Stimulated activated naive CD8-positive, alpha-beta T cell treated with anti-CD3 and anti-CD28 coated beads, Interleukin-15, Interleukin-2, amounts not matched to agents 100 ng/mL and 50 ng/mL, for 24 hours (primary cell): Measurements from ENCODE around the gene ZNF385D.
"Not testable (repeated sequence)": the region's sequence is repeated elsewhere in the genome, so short reads cannot be mapped to it uniquely, and the experiment has no call there.

ENCODE experiments used
- H3K27ac Mint-ChIP-seq: one replicate; pipeline ENCODE4 v1.8.0; 2021; ENCODE audit warnings: mild to moderate bottlenecking, mixed read lengths
- H3K27me3 Mint-ChIP-seq: one replicate; pipeline ENCODE4 v1.8.0; 2021; ENCODE audit warnings: mixed read lengths
- H3K36me3 Mint-ChIP-seq: one replicate; pipeline ENCODE4 v1.8.0; 2021; ENCODE audit warnings: low read depth, mixed read lengths
- H3K4me1 Mint-ChIP-seq: one replicate; pipeline ENCODE4 v1.8.0; 2021; ENCODE audit warnings: low read depth, mixed read lengths
- H3K4me3 Mint-ChIP-seq: one replicate; pipeline ENCODE4 v1.8.0; 2021; ENCODE audit warnings: mild to moderate bottlenecking, mixed read lengths
- H3K9me3 Mint-ChIP-seq: one replicate; pipeline ENCODE4 v1.8.0; 2021; ENCODE audit warnings: mixed read lengths

The ZNF385D gene

GRCh38 chr3:21409401-21409800 is 341.6 kb downstream of the ZNF385D start:
- Mint-ChIP-seq H3K4me1 (no peaks in the 10 kb centered on the region), H3K27me3 (no peaks in the 10 kb centered on the region), H3K27ac (no peak overlapping the region), H3K4me3 (no peak overlapping the region), H3K36me3 (no peaks in the 10 kb centered on the region), H3K9me3 (peaks cover 5% of the 10 kb centered on the region)

DNA sequence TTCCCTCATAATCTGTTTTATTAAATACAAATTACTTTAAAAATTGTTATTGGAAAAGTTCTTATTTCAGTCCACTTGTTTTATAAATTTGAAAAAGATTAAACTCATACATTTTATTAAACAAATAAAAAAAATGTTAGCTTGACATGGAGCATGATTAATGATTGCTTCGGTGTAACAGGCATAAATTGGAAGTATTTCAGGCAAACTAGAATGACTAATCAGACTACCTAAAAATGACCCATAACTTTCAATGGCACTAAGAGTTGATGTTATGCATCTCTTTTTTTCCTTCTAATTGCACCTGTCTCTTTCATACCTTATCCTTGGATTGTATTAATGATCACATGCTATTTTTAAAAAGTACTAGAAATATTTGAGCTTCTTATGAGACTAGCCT is 343.3 kb downstream of the ZNF385D start:
- no peaks in the 10 kb centered on the region for H3K36me3 Mint-ChIP-seq
- no peaks in the 10 kb centered on the region for H3K27me3 Mint-ChIP-seq
- no peak overlapping the region for H3K27ac Mint-ChIP-seq
- peaks cover 5% of the 10 kb centered on the region for H3K9me3 Mint-ChIP-seq
- no peak overlapping the region for H3K4me3 Mint-ChIP-seq
- H3K4me1 Mint-ChIP-seq, result no peaks in the 10 kb centered on the region

DNA sequence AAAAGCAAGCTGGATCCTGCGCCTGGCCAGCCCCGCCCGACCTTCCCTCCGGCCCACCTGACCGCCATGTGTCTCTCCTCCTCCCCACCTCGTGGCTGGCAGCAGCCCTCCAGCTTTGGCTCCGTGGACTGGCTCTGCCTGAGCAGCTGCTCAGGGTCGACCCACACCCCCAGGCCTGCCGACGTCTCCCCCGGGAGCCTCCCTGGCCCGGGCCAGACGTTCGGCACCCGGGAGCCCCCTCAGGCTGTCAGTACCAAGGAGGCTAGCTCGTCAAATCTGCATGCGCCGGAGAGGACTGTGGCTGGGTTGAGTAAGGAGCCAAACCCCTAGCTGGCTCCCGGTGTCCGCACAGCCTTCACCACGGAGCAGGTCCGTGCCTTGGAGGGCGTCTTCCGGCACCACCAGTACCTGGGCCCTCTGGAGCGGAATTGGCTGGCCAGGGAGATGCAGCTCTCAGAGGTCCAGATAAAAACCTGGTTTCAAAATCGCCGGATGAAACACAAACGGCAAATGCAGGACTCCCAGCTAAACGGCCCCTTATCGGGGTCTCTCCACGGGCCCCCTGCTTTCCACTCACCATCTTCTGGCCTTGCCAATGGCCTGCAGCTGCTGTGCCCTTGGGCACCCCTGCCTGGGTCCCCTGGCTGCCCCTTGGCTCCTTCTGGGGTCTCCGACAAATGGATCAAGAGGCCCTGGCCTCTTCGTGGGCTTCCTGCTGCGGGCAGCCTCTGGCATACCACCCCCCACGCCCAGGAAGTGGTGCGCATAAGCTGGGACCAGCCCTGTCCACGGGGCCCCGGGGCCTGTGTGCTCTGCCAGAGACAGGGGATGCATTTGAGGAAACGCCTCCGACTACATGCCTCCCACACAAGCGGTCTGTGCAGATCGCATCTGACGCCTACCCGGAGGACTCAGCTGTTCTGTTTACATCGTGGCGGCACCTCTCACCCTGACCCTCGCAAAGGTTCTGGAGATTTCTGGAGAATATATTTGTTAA is 345.0 kb downstream of the ZNF385D start:
- Mint-ChIP-seq H3K27me3 (no peaks in the 10 kb centered on the region), H3K9me3 (peaks cover 8% of the 10 kb centered on the region)

GRCh38 chr3:21398461-21398860 is 352.5 kb downstream of the ZNF385D start:
- no peak overlapping the region for H3K4me3 Mint-ChIP-seq
- no peak overlapping the region for H3K27ac Mint-ChIP-seq
- no peaks in the 10 kb centered on the region for H3K36me3 Mint-ChIP-seq
- no peaks in the 10 kb centered on the region for H3K4me1 Mint-ChIP-seq
- peaks cover 17% of the 10 kb centered on the region for H3K9me3 Mint-ChIP-seq
- H3K27me3 Mint-ChIP-seq, result no peaks in the 10 kb centered on the region

More for the DNA sequence above, 345.0 kb downstream of the ZNF385D start:
- H3K27ac Mint-ChIP-seq, result no peak overlapping the region
- no peaks in the 10 kb centered on the region for H3K36me3 Mint-ChIP-seq
- no peaks in the 10 kb centered on the region for H3K4me1 Mint-ChIP-seq
- no peak overlapping the region for H3K4me3 Mint-ChIP-seq

DNA sequence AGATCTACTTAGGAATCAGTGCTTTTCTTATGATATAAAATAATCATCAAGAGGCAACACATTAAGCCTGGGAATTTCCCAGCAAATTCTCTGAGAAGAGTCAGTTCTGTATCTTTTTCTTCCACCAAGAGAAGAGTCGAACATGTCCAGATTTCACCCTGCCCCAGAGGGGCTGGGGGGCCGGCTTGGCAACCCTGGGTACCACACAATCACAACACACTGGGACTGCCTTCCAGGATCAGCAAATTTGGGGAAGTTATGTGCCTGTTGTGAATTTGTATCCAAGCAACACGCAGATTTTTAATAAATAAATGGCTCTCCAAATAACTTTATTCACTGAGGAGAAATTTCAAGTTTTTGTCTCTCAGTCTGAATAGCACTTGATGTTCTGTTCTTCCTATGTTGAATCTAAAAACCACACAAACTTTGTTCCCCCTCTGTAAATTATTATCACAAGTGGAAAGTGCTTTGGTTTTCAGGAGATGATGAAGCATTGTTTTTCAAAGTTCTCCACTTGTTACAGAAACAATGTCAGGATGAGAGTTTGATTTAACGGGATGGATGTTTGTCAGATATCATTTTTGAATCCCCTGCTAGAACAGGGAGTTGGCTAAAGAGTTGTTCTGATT is 357.2 kb downstream of the ZNF385D start:
- H3K36me3 Mint-ChIP-seq, result no peaks in the 10 kb centered on the region
- H3K4me3 Mint-ChIP-seq, result no peak overlapping the region
- no peak overlapping the region for H3K27ac Mint-ChIP-seq
- H3K4me1 Mint-ChIP-seq, result no peaks in the 10 kb centered on the region
- H3K9me3 Mint-ChIP-seq, result peaks cover 10% of the 10 kb centered on the region
- H3K27me3 Mint-ChIP-seq, result no peaks in the 10 kb centered on the region

DNA sequence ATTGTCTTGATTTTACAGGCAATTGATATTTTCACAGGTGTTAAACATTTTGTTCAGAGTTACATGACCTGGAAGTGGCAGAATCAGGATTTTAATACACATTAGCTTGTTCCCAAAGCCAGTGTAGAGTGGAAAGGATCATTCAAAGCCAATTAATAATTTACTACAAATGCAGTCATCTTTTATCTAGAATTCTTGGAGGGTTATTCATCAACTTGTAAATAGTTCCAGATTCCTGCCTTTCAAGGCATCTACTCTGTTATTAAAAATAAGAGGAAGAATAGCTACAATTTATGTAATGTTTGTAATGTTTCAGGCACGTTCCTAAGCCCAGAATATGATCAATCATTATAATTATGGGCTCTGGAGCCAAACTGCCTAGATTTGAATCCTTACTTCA is 358.5 kb downstream of the ZNF385D start:
- Mint-ChIP-seq H3K27me3 (no peaks in the 10 kb centered on the region), H3K36me3 (no peaks in the 10 kb centered on the region), H3K27ac (no peak overlapping the region), H3K4me1 (no peaks in the 10 kb centered on the region), H3K4me3 (no peak overlapping the region), H3K9me3 (peaks cover 17% of the 10 kb centered on the region)

DNA sequence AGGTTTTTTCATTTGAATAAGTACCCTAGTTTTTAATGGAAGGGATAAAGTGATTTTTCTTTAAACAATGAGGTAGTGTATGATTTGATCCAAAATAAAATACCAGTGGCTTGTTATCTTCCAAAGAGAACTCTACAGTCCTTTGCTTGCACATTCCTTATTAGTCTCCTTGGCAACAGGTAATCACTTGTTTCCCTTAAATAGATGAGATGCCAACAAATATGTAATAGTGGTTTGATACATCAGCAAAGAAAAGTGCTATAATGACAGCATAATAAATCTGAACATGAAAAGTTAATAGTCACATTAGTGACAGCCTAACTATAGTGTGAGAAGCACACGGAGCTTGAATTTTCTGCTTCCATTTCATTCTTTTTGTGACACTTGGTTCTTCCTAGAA is 360.2 kb downstream of the ZNF385D start:
- H3K4me1 Mint-ChIP-seq, result no peaks in the 10 kb centered on the region
- H3K36me3 Mint-ChIP-seq, result no peaks in the 10 kb centered on the region

DNA sequence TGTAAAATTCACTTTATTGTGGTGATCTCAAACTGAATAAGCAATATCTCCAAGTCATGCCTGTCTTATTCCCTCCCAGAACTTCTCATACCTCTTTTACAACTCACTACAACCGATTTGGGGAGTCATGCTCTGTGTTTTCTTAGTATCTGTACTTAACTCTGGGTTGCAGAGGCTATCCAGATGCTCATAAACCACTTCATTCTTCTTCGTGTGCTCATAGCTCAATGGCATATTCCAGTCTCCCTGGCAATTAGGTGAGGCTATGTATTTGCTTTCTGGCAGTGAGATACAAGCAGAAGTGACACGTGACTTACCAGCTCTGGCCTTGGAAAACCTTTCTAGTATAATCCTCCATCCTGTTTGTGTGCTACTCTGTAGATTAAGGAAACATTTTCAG is 360.9 kb downstream of the ZNF385D start:
- Mint-ChIP-seq H3K9me3 (peaks cover 26% of the 10 kb centered on the region), H3K4me1 (no peaks in the 10 kb centered on the region), H3K27ac (no peak overlapping the region)

More for the DNA sequence above, 360.2 kb downstream of the ZNF385D start:
- H3K27me3 Mint-ChIP-seq, result no peaks in the 10 kb centered on the region
- peaks cover 22% of the 10 kb centered on the region for H3K9me3 Mint-ChIP-seq
- no peak overlapping the region for H3K4me3 Mint-ChIP-seq
- H3K27ac Mint-ChIP-seq, result no peak overlapping the region

DNA sequence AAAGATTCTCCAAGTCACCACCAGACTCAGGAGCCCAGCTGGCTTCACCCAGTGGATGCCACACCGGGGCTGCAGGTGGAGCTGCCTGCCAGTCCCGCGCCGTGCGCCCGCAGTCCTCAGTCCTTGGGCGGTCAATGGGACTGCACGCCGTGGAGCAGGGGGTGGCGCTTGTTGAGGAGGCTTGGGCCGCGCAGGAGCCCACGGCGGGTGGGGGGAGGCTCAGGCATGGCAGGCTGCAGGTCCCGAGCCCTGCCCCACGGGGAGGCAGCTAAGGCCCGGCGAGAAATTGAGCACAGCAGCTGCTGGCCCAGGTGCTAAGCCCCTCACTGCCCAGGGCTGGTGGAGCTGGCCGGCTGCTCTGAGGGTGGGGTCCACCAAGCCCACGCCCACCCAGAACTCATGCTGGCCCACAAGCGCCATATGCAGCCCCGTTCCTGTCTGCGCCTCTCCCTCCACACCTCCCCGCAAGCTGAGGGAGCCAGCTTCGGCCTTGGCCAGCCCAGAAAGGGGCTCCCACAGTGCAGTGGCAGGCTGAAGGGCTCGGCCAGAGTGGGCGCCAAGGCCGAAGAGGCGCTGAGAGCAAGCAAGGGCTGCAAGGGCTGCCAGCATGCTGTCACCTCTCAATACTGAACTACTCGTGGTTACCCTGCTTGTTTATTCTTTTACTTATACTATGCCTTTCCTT is 363.7 kb downstream of the ZNF385D start:
- H3K36me3 Mint-ChIP-seq, H3K4me1 Mint-ChIP-seq: not testable (repeated sequence)

More for the DNA sequence above, 360.9 kb downstream of the ZNF385D start:
- no peak overlapping the region for H3K4me3 Mint-ChIP-seq
- no peaks in the 10 kb centered on the region for H3K27me3 Mint-ChIP-seq
- no peaks in the 10 kb centered on the region for H3K36me3 Mint-ChIP-seq

GRCh38 chr3:21378036-21378435 is 373.0 kb downstream of the ZNF385D start:
- H3K36me3 Mint-ChIP-seq, H3K27ac Mint-ChIP-seq, H3K9me3 Mint-ChIP-seq, H3K4me3 Mint-ChIP-seq, H3K27me3 Mint-ChIP-seq, H3K4me1 Mint-ChIP-seq: not testable (repeated sequence)

More for the DNA sequence above, 363.7 kb downstream of the ZNF385D start:
- peaks cover 20% of the 10 kb centered on the region for H3K9me3 Mint-ChIP-seq
- not testable (repeated sequence) for H3K27me3 Mint-ChIP-seq, H3K27ac Mint-ChIP-seq, H3K4me3 Mint-ChIP-seq

DNA sequence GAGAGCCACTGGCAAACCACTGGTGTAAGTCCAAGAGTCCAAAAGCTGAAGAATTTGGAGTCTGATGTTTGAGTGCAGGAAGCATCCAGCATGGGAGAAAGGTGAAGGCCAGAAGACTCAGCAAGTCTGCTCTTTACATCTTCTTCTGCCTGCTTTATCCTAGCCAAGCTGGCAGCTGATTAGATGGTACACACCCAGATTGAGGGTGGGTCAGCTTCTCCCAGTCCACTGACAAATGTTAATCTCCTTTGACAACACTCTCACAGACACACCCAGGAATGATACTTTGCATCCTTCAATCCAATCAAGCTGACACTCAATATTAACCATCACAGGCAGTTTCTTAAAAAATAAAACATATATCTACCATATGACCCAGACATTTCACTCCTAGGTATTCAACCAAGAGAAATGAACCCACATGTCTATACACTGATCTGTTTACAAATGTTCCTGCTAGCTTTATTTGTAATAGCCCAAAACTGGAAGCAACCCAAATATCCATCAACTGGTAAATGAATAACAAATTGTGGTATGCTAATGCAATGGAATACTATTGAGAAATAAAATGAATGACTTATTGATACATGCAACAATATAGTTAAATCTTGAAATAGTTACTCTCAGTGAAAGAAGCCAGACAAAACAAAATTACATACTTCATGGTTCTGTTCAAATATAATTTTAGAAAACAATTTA is 373.8 kb downstream of the ZNF385D start:
- no peaks in the 10 kb centered on the region for H3K4me1 Mint-ChIP-seq
- no peaks in the 10 kb centered on the region for H3K36me3 Mint-ChIP-seq

DNA sequence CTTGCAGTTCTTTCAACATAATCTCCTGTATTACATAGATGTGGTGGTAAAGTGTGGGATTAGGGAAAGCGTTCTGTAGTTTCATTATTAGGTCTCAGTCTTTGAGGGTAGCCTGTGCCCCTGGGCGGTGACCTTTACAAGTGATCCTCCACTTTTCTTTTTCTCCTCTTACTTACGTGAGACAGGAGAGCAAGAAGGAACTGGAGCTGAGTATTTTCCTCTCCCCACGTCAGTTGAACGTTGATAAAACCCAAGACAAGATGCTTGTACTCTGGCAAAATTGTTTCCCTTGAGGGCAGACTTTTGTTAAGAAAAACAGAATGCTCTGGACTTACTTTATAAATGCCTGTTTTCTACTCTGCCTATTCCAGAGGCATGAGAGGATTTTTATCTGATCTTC is 378.7 kb downstream of the ZNF385D start:
- Mint-ChIP-seq H3K4me3 (no peak overlapping the region), H3K36me3 (no peaks in the 10 kb centered on the region), H3K27ac (no peak overlapping the region), H3K4me1 (no peaks in the 10 kb centered on the region), H3K27me3 (no peaks in the 10 kb centered on the region), H3K9me3 (peaks cover 3% of the 10 kb centered on the region)

More for the DNA sequence above, 373.8 kb downstream of the ZNF385D start:
- no peak overlapping the region for H3K4me3 Mint-ChIP-seq
- no peaks in the 10 kb centered on the region for H3K9me3 Mint-ChIP-seq
- no peak overlapping the region for H3K27ac Mint-ChIP-seq
- no peaks in the 10 kb centered on the region for H3K27me3 Mint-ChIP-seq
